Measurements from ENCODE around the gene FBXL17.

FBXL17 gene

DNA sequence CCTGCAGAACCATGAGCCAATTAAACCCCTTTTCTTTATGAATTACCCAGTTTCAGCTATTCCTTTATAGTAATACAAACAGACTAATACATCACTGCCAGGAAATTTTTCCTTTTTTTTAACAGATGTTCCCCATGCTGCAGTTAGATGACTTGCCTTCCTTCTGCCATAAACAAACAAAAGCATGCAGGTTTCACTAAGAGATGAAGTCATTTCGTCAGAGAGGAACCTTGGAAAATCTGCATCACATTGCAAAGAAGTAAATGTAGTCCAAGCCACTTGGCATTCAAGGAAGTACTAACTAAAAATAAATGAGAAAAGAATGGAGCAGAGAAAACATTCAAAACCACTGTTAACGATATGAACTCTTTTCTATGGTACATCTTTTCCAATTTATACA lies 517.1 kb downstream of the FBXL17 start:
- DNase-seq (ENCODE audit: low read depth, low spot score), result no peak

DNA sequence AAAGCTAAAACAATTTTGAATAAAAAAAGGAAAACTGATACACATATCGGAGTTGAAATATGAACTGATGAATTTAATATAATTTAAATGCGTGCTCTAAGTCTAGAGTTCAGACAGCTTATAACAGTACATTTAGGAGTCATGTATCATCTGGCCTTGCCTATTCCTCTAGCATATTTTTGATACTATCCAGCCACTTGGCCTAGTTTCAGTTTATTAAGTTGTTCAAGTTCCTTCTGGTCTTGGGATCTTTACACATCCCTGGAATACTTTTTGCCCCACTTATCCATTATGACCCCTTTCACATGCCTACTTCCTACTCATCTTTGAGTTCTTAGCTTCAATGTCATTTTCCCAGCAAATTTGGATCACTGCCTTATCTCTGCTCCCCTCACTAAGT lies 518.8 kb downstream of the FBXL17 start:
- no peak for DNase-seq (ENCODE audit: low read depth, low spot score)

DNA sequence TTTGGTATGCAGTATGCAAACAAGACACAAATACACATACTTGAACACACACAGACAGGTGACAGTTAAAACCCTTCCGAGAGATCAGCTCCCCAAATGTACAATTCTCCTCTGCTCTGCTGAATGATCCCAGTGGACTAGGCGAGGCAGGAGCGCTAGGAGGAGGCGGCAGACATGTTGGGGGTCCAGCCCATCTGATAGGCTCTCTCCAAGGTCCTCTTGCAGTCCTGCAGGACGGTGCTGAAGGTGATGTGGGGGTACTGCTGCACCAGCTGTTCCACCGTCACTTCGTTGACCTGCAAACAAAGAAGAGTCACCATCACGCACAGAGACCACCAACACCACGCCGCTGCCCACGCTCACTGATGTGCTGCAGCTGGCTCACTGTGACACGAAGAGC lies 520.3 kb downstream of the FBXL17 start:
- DNase-seq (ENCODE audit: low read depth, low spot score), result no peak

DNA sequence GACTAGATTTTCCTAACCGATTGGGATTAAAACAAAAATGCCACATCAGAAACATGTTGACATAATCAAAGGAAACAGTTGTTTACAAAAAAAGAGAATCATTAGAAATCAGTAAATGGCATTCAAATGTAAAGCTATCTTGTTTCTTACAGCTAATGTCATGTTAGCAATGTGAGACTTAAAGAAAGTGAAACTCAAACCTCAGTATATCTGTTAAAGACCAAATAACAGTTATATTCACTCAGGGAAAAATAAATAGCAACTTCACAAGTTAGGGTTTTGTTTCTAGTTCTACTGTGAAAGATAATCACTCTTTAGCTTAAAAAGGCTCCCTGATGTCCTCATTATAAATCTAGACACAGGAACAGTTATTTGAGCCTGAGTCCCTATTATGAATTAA lies 521.9 kb downstream of the FBXL17 start:
- DNase-seq (ENCODE audit: low read depth, low spot score), result no peak

DNA sequence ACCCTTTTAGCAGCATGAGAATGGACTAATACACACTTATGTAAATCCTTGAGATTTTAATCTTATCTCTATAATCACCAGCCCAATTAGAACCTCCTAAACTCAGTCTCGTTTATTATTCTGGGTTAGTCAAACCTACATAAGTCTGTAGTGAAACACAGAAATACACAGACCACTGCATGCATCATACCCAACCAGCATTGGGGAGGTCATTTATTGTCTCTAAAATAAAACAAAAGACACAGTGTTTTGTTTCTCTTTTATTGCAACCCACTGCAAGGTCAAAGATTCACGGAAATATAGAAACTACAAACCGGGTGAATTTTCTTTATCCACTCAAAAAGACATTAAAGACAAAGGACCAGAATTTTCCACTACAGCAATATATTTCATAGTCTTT lies 523.1 kb downstream of the FBXL17 start:
- no peak for DNase-seq (ENCODE audit: low read depth, low spot score)

DNA sequence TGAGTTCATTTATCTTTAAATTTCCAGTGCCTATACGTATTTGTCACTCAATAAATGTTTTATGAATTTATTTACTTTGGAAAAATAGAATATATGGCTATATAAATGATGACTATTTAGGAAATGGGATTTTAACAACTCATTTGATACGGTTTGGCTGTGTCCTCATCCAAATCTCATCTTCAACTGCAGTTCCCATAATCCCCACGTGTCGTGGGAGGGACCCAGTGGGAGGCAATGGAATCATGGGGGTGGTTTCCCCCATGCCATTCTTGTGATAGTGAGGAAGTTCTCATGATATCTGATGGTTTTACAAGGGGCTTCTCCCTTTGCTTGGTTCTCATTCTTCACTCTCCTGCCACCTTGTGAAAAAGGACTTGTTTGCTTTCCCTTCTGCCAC lies 523.6 kb downstream of the FBXL17 start:
- no peak for DNase-seq (ENCODE audit: low read depth, low spot score)

DNA sequence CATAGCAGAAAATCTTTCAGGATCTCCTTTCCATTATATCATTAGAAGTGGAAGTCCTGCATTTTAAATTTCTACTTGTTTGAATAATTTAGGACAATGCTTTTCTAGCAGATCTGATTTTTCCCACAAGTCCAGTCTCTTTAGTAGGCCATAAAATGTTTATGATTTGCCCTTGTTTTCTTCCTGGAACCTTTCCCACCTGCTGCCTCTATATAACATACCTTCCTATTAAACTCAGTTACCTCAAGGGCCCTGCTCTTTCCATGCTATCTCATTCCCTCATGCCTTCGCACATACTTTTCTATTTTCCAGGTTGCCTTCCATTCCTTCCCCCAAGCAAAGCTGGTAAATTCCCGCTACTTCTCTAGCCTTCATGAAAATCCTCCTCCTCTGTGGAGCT lies 524.1 kb downstream of the FBXL17 start:
- DNase-seq (ENCODE audit: low read depth, low spot score), result no peak

DNA sequence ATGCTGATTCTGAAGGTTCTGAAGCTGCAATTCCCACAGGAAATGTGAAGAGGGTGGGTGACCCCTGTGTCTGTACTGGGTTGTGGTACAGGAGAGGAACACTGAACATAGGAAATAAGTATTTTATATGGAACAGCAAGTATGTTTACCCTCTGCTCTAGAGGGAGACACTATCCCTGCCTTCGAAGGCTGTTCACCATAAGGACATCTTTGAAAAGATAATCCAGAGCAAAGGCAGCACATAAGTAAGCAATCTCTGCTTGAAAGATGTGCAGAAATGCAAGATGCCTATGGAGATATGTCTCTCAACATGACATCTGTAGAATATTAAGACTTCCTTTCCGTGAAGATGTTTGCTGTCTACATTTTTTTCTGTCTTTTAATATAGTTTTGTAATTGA lies 526.7 kb downstream of the FBXL17 start:
- DNase-seq (ENCODE audit: low read depth, low spot score), result no peak

DNA sequence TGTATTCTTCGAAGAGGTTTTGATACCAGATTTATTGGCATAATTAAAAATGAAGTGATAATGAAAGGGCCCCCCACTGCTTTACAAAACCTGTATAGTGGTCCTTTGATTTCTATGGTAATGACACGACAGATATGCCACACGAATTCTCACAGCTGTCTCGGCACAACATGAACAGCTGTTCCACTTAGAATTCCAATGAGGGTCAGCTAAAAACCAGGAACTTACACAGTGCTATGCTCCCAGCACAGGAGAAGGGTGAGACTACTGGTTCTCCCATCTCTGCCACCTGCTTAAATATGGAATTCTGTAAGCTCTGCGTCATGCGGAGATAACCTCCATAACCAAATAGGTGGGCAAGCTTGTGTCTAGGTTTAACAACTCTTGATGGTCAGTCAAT lies 528.2 kb downstream of the FBXL17 start:
- DNase-seq (ENCODE audit: low read depth, low spot score), result no peak

DNA sequence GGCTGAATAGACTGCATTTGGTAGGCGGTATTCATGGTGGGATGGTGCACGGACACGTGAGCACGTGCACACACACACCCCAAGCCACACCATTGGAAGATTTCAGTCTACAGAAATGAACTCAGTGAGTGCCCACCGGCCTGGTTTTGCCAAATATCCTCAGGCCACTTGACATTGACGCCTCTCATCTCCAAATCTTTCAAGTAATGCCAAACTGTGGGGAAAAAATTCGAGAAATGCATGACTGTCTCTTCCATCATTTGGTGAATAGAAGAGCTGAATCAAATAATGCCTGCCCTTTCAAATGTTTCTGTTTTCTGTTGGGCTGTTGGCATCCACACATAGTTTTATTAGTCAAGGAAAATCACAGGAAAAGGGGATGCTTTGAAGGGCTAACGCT lies 528.9 kb downstream of the FBXL17 start:
- no peak for DNase-seq (ENCODE audit: low read depth, low spot score)

DNA sequence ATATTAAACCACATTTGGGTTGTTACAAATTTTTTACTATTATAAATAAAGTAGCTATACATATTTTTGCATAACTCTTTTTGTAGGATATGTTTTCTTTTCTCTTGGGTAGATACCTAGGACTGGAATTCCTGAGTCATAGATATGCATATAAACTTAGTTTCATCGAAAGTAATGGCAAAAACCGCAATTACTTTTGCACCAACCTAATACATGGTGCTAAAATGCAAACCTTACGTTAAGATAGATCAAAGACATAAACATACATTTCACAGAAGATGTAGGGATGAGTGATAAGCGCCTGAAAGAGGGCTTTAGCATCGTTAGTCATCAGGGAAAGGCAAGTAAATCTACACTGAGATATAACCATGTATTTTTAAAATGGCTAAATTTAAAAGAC lies 532.8 kb downstream of the FBXL17 start:
- DNase-seq (ENCODE audit: low read depth, low spot score), result no peak

DNA sequence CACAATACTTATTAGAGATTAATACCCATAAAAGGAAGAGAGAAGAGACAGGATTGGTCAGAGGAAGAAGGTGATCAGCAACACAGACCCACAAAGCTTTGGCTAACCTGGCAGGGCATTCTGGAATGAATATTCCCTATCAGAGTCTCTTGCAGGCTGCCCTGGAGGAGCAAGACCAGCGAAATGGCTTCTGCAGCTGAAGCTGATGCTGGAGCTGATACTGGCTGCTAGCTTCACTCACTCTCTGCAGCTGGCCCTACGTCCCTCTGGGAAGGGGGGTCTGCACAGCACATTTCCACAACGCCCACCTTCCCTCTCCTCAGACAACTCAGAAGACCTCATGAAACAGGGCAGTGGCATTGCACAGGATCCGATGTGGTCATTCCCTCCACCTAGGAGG lies 541.3 kb downstream of the FBXL17 start:
- DNase-seq (ENCODE audit: low read depth, low spot score), result no peak

DNA sequence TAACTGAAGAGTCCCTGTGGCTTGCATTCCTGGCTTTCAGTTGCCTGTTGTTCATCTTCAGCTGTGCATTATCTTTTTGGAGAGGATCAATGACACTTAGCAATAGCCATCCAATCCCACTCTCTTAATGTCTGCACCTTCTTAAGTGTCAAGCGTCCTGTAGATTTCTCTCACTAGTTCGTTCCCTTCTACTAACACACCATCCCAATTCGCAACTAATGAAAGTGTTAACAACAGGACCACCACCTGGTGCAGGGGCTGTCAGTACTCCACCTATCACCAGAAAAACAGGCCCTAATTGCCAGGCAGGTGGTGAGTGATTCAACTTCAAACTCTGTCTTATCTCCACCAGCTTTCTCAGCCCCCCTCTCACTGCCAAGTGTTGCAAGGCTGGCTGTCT lies 541.7 kb downstream of the FBXL17 start:
- no peak for DNase-seq (ENCODE audit: low read depth, low spot score)

DNA sequence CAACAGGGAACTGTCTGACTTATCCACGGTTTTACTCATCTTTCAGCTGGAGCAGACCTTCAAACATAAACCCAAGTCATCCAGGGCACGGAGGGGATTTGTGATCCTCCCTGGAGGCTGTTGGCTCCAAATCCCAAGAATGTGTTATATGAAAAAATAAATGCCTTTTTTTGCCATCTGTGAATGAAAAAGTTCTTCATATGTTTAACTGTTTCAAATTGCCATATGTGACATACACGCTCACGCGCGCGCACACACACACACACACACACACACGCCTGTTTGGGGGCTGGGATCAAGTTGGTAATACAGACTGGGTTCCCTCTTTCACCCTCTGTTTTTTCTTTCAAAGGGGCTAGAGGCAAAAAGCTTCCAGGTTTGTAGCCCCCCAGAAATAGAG lies 546.8 kb downstream of the FBXL17 start:
- DNase-seq (ENCODE audit: low read depth, low spot score), result no peak

DNA sequence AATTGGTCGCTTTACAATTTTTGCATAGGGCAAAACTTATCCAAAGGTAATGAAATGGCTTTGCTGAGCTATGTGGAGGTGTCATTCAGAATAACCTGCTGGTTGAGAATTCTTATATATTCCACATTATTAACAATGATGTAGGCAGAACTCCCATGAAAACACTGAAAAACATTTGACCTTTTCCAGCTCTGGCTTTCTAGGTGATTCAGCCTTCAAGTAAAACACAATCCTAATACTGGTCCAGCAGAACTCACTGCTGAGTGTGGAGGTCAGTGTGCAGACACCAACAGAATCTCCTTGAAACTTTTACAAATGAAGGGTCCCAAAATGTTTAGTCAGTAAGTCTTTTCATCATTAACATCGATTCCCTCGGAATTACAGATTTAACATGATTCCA lies 549.2 kb downstream of the FBXL17 start:
- DNase-seq (ENCODE audit: low read depth, low spot score), result no peak

DNA sequence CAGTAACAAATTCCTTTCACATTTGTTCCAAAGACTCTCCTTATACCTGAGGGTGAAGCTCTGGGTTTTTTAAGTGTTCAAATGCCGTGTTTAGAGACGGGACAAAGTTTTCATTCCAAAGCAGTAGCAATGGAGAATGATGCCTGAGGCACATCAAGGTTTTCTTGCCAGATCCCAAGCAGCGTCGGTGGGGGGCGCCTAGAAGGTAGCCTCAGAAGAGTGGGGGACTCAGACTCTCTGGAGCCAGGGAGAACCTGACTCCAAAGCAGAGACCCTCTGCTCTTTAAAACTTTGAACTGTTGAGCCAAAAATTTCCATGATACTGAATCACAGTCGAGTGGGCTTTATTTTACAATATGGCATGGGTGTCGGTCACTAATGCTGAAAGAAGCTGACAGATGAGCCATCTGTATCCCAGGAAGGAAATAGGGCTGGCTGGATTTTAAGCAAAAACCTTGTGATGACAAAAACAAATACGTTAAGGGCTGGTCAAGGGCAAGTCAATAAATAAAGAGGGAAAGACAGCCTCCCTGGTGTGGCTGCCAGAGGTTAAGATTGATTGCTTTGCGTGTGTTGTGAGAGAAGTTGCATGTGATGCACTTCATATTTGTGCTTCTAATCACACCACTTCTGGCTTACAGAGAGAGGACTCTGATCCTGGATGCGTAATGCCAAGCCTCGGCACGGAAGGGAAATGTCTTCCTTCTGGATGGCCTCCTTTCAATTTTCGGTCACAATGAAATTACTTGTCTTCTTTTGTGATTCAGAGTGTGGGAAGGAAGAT lies 550.1 kb downstream of the FBXL17 start:
- no peak for DNase-seq (ENCODE audit: low read depth, low spot score)

DNA sequence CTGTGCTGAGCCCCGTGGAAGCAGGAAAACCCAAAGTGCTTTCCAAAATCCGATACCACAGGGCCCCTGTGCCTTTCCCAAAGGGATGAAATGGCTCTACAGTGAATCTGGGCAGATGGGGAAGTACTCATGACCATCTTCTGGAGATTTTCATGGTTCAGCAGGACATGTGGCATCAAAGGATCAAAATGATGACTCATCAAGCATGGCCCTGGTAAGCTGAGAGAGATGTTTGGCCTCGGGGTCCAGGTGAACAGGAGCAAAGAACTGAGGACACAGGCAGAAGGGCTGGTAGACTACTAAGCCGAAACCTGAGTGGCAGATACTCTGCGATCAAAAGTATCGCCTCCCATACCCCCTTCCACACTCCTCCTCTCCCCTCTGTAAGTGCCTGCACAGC lies 551.1 kb downstream of the FBXL17 start:
- no peak for DNase-seq (ENCODE audit: low read depth, low spot score)

DNA sequence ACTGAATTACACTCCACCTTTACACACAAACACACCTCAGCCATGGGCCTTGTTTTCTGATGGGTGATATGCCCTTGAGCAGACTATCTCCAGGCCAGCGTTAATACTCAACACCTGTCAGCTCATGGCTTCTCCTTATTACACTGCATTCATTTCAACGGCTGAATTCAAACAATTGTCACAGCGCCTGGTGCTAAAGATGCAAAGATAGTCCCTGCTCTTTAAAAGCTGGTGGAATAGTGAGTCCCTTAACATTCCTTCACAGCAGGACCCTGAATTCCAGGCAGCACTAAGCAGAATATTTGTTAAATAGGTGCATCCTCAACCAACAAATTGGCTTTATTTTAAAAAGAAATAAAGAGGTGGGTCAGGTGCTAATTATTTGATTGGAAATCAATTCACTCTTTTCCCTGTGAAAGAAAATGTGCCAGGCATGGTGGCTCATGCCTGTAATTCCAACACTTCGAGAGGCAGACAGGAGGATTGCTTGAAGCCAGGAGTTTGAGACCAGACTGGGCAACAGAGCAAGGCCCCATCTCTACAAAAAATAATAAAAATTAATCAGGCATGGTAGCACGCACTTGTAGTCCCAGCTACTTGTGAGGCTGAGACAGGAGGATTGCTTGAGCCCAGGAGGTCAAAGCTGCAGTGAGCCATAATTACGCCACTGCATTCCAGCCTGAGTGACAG lies 555.4 kb downstream of the FBXL17 start:
- no peak for DNase-seq (ENCODE audit: low read depth, low spot score)

DNA sequence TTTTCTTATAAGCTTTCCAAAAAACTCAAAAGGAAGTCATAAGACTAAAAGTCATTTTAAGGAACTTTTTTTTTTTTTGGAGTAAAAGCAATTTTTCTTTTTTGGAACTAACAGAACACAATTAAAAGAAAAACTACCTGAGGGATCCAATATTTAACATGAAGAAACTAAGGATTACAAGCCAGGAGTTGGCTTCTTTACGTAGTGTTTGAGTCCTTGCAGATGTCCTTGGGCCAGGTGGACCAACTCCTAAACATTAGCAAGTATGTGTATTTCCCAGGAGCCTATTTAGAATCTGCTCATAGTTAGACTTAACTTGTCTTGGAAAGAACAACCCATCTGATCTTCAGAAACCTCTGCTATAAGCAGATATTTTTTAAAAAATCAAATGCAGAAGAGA lies 557.1 kb downstream of the FBXL17 start:
- no peak for DNase-seq (ENCODE audit: low read depth, low spot score)

DNA sequence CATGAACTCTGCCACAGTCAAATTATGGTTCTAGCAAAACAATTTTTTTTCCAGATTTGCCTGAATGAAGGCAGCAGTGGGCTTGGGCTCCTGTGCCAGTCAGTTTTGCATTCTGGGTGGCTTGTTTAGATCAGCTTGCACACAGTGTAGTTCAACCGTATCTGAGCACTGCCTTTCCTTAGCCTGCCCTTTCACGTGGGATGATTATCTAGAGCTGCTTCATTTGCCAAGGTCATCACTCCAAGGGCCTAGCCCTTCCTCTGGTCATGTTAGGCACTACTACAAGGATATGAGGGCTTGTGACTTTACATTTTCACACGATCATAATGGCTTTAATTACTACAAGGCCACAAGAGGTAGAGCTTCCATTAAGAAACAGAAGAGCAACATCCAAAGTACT lies 560.6 kb downstream of the FBXL17 start:
- no peak for DNase-seq (ENCODE audit: low read depth, low spot score)

DNA sequence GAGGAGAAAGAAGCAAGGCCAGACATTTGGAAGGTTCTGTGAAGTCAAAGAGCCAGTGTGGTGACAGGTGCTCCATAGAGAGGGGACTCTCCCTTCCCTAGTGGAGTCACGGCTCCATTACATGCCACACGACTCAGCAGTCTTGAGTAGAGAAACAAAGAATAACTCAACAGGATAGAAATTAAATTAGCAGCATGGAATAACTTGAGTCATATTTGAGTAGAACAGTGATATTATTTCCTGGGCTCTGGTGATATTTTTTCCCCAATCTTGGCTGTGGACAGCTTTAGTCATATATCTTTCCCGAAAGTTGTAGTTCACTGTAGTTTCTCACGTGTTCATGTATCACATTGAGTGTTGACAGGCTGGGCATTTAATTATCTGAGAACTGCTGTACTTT lies 561.5 kb downstream of the FBXL17 start:
- DNase-seq (ENCODE audit: low read depth, low spot score), result no peak

DNA sequence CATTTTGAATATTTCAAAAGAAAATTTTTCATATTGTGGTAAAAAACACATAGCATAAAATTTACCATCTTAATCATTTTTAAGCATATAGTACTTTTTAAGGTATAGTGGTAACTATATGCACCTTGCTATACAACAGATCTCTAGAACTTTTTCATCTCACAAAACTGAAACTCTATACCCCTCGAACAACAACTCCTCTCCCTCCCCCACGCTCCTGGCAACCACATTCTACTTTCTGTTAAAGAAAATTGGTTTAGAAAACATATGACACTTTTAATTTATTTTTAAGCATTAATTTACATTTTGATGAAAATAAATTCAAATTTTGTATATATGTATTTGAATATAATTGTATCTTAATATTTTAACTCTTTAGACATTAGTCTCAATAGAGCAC lies 563.9 kb downstream of the FBXL17 start:
- DNase-seq (ENCODE audit: low read depth, low spot score), result no peak

DNA sequence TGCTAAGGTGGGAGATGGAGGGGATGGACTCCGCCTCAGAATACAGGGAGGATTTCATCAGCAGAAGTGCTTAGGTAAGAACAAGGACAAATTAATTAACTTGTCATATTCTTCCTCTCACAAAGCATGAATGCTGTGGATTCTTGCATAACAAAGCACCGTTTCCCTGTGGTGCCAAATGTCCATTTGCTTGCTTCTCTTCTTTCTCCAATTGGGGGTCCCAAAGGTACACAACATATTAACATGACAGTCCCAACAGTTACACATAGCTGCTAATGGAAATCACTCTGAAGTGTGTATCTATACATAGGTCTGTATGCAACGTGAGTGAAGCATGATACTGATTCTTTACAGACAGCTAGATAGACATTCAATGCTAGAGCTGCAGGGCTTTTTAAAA lies 564.5 kb downstream of the FBXL17 start:
- DNase-seq (ENCODE audit: low read depth, low spot score), result no peak

DNA sequence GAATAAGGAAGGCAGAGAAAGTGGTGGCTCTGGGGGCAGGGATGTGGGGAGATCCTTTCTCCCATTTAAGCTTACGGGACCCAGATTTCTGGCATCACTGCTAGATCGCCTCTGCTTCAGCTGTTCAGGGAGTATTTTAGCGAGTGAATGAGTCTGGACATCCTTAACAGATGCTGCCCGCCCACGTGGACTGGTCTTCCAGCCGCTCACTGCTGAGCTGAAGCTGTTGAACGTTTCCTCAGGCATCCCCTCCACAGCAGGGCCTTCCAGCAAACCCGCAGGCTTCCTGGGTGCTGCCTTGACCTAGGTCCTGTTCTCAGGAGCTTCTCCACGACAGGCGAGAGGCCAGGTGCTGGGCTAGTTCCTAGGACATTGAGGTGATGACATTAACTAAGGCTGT lies 566.8 kb downstream of the FBXL17 start:
- DNase-seq (ENCODE audit: low read depth, low spot score), result no peak
